ENCODE results near the gene C14orf93. TPM values are rescaled to one million over a fixed set of nuclear protein-coding genes. Genes with fewer than 3 reads are reported as not detected.

The C14orf93 gene
- total RNA-seq, 4 donors from 2014 or later: 4.6 to 11.2 (median 9.9) TPM

DNA sequence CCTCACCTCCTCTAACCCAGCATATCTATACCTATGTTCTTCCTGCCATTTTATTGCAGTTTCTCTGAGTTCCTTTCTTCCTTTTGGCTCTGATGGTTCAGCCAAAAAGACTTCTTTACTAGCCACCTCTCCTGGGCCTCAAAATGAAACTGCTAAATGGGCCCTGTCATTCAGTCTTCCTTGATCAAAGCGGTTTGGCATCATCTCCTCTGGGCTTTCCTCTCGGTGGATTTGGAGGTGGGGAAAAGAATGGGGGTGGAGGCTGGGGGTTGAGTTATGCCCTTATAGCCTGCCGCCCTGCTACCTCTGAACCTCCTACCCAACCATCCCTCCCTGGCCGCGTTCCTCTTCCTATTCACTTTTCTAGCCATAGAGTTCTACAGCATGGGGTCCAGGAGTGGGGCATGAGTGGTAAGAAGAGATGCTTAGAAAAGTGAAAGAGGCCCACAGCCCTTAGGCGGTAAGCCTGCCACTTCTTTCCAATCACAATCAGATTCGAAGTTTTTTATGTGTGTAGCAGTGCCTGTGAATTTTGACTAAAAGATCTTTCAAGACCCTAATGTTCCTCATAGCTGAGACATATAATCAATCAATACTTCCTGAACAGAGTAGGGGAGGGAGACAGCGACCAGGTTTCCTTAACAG is 30.1 kb downstream of the C14orf93 start:
- Histone ChIP-seq H3K27me3 (peaks cover 0 to 18% (median 0%) of the 10 kb centered on the region in 4 donors), H3K4me1 (peaks cover 49 to 73% (median 69%) of the 10 kb centered on the region in 4 donors), H3K27ac (replicated peaks in 1 of 4) (peak overlapping the region; percentile 75 to 89 (median 83)), H3K36me3 (peaks cover 0 to 4% (median 0%) of the 10 kb centered on the region in 4 donors), H3K9me3 (no peaks in the 10 kb centered on the region), H3K4me3 (peak overlapping the region; percentile 74 to 87 (median 74))
- intact Hi-C loops (cut with DNase I): loop anchor here (5.0 to 10.0 kb wide), 2 partner anchors 48 to 105 kb away; partner anchors contain the start of gene LRP10
- 72% methylated on average over 8 of the region's 8 CpGs for WGBS
- no peak for DNase-seq (ENCODE audit: extremely low spot score)
- TF ChIP-seq, protein P1, sequence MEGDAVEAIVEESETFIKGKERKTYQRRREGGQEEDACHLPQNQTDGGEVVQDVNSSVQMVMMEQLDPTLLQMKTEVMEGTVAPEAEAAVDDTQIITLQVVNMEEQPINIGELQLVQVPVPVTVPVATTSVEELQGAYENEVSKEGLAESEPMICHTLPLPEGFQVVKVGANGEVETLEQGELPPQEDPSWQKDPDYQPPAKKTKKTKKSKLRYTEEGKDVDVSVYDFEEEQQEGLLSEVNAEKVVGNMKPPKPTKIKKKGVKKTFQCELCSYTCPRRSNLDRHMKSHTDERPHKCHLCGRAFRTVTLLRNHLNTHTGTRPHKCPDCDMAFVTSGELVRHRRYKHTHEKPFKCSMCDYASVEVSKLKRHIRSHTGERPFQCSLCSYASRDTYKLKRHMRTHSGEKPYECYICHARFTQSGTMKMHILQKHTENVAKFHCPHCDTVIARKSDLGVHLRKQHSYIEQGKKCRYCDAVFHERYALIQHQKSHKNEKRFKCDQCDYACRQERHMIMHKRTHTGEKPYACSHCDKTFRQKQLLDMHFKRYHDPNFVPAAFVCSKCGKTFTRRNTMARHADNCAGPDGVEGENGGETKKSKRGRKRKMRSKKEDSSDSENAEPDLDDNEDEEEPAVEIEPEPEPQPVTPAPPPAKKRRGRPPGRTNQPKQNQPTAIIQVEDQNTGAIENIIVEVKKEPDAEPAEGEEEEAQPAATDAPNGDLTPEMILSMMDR (IDR thresholded peaks at IDR 0.05): no peak
- TF ChIP-seq POLR2A (IDR thresholded peaks at IDR 0.05; ENCODE audit: low read depth) (no peak), POLR2AphosphoS5 (IDR thresholded peaks at IDR 0.05) (no peak)

DNA sequence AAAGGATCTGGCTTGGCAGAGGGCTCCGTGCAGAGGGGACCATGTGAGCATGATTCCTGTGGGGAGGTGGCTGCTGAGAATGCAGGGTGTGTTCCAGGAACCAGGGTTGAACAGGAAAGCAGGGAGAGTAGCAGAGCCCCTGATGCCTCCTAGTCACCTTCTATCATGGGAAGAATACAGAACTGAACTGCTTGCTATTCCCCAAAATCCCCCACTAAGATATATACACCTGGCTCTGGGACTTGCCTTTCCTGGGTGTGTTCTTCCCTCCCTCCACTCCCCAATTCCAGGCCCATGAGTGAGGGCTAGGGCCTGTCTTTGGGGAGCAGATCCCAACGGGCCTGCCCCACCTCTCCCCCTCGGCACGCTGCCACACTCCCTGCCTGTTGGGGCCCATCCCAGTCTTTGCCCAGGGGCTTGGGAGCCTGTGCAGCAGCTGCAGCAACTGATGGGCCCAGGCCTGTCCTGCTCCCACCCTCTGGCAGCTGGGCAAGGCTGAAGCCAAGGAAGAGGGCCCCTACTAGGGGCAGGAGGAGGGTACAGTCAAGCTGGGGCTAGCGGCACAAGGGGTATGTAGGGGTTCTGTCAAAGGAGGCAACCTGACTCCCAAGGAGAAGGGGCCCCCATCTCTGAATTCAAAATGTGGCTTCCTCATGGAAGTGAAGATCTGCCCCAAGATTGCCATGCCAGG is 30.8 kb downstream of the C14orf93 start:
- no peak for DNase-seq (ENCODE audit: extremely low spot score)
- peaks cover 0 to 10% (median 0%) of the 10 kb centered on the region in 4 donors for H3K36me3 ChIP-seq
- no peak overlapping the region for H3K4me3 ChIP-seq
- H3K9me3 ChIP-seq: no peaks in the 10 kb centered on the region
- intact Hi-C loops (cut with DNase I): no loop called here
- peaks cover 0 to 18% (median 0%) of the 10 kb centered on the region in 4 donors for H3K27me3 ChIP-seq
- H3K4me1 ChIP-seq: peaks cover 50 to 75% (median 69%) of the 10 kb centered on the region in 4 donors
- TF ChIP-seq, protein P1 (IDR thresholded peaks at IDR 0.05): no peak
- TF ChIP-seq POLR2AphosphoS5 (IDR thresholded peaks at IDR 0.05): no peak
- no peak for TF ChIP-seq POLR2A (IDR thresholded peaks at IDR 0.05; ENCODE audit: low read depth)
- no peak for TF ChIP-seq EP300 (IDR thresholded peaks at IDR 0.05)
- WGBS: 73% methylated on average over 5 of the region's 5 CpGs
- H3K27ac ChIP-seq (replicated peaks in 1 of 4): peak overlapping the region; percentile 75 to 89 (median 83)

DNA sequence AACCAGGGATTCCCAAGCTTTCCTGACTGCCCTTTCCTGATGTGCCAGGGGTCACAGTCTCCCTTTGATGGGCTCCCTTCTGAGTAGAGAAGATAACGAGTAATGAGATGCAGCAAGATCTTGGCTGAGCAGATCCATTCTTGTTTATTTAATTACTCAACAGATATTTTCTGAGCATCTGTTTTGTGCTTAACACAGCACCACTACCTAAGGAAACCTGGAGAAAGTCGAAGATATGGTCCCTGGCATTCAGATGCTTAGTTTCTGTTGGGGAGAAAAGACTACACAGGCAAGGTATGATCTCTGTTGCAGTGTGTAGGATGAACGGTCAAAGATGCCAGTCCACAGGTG is 31.5 kb downstream of the C14orf93 start:
- no peak for DNase-seq (ENCODE audit: extremely low spot score)
- 81% methylated on average over 3 of the region's 3 CpGs for WGBS
- H3K9me3 ChIP-seq: no peaks in the 10 kb centered on the region
- peaks cover 0 to 18% (median 0%) of the 10 kb centered on the region in 4 donors for H3K27me3 ChIP-seq
- H3K4me1 ChIP-seq: peaks cover 53 to 77% (median 65%) of the 10 kb centered on the region in 4 donors
- no peak overlapping the region for H3K4me3 ChIP-seq
- TF ChIP-seq, protein P1 (IDR thresholded peaks at IDR 0.05): no peak
- no peak for TF ChIP-seq POLR2A (IDR thresholded peaks at IDR 0.05; ENCODE audit: low read depth)
- no peak for TF ChIP-seq EP300 (IDR thresholded peaks at IDR 0.05)
- intact Hi-C loops (cut with DNase I): no loop called here
- peak overlapping the region; percentile 74 to 89 (median 79) for H3K27ac ChIP-seq (replicated peaks in 1 of 4)
- peaks cover 0 to 12% (median 0%) of the 10 kb centered on the region in 4 donors for H3K36me3 ChIP-seq

DNA sequence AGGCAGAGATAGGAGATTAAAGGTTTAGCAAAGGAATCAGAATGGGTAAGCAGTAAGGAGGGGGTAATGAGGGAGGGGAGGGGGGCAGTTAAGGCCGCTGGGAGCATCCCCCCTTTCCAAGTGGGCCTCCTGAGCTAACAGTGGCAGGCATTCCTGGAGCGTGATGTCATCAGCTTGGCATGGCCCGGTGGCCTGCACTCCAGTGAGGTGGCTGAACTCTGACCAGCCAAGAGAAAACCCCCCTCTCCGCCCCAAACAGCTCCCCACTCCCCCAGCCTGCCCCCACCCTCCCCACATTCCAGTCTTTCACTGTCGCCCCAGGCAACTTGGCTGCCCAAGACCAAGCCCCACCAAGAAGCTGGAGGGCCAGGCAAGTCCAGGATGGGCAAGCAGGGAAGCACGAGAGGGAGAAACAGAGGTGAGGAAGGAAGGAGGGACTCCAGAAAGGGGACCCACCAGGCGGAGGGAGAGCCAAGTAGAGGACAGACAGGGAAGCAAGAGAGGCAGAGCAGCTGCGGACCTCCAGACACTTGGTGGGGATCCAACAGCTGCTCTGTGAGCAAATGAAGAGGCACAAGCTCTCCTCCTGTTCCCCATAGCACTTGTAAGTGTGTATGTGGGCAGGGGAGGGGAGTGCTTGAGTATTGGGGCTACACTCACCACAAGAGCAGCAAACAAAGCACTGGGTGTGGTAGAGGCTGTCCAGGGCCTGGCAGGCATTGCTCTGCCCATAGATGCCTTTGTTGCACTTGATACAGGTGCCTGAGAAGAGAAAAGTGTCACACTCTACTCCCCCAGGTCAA is 32.1 kb downstream of the C14orf93 start:
- peaks cover 0 to 12% (median 2%) of the 10 kb centered on the region in 4 donors for H3K36me3 ChIP-seq
- H3K9me3 ChIP-seq: no peaks in the 10 kb centered on the region
- WGBS: 39% methylated on average over 8 of the region's 8 CpGs
- TF ChIP-seq, protein P1 (IDR thresholded peaks at IDR 0.05): no peak
- no peak for TF ChIP-seq POLR2A (IDR thresholded peaks at IDR 0.05; ENCODE audit: low read depth)
- no peak for TF ChIP-seq EP300 (IDR thresholded peaks at IDR 0.05)
- no peak for TF ChIP-seq POLR2AphosphoS5 (IDR thresholded peaks at IDR 0.05)
- no peak for DNase-seq (ENCODE audit: extremely low spot score)
- H3K27ac ChIP-seq (replicated peaks in 1 of 4): peak overlapping the region; percentile 74 to 89 (median 79)
- H3K27me3 ChIP-seq: peaks cover 0 to 18% (median 0%) of the 10 kb centered on the region in 4 donors
- intact Hi-C loops (cut with DNase I): no loop called here
- H3K4me3 ChIP-seq: no peak overlapping the region
- peaks cover 49 to 71% (median 59%) of the 10 kb centered on the region in 4 donors for H3K4me1 ChIP-seq

Data from esophagus muscularis mucosa (tissue), 4 donors.